ENCODE data around the gene EXOC6. TPM values are rescaled to one million over a fixed set of nuclear protein-coding genes. Genes with fewer than 3 reads are reported as not detected.
"Not testable (repeated sequence)": the region's sequence is repeated elsewhere in the genome, so short reads cannot be mapped to it uniquely, and the experiment has no call there.

EXOC6 gene
- total RNA-seq, 1 experiment from 2014 or later, result 9.3 TPM

DNA sequence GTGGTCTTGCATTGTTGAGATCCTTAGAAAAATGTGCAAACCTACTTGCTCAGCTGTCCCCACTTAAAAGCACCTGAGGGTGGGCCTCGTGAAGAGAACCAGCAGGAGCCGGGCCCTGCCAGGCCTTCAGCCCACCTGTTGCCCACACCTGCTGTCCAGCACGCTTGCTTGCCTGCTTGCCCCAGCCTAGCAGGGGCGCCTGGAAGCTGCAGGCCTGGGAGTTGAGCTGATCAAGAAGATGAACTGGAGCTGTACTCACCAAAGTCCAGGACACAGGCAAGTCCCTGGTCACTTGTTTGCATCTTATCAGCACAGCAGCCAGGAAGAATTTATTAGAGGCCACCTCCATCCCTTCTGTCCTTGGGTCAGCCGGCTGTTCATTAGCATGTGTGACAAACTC is 248.6 kb downstream of the EXOC6 start:
- POLR2A ChIA-PET (ENCODE audit: unreplicated experiment), result no interaction called here
- TF ChIP-seq, protein P1, sequence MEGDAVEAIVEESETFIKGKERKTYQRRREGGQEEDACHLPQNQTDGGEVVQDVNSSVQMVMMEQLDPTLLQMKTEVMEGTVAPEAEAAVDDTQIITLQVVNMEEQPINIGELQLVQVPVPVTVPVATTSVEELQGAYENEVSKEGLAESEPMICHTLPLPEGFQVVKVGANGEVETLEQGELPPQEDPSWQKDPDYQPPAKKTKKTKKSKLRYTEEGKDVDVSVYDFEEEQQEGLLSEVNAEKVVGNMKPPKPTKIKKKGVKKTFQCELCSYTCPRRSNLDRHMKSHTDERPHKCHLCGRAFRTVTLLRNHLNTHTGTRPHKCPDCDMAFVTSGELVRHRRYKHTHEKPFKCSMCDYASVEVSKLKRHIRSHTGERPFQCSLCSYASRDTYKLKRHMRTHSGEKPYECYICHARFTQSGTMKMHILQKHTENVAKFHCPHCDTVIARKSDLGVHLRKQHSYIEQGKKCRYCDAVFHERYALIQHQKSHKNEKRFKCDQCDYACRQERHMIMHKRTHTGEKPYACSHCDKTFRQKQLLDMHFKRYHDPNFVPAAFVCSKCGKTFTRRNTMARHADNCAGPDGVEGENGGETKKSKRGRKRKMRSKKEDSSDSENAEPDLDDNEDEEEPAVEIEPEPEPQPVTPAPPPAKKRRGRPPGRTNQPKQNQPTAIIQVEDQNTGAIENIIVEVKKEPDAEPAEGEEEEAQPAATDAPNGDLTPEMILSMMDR (conservative IDR thresholded peaks at IDR 0.05), result no peak
- TF ChIP-seq EZH2 (IDR thresholded peaks at IDR 0.05; ENCODE audit: low read depth), result no peak
- intact Hi-C loops (cut with micrococcal nuclease; ENCODE audit: unreplicated experiment), result no loop called here
- BruUV-seq (replicated peaks), result no TSS peak
- no peaks in the 10 kb centered on the region for H3K36me3 ChIP-seq (ENCODE audit: low read depth)
- H3K4me3 ChIP-seq, result no peak overlapping the region
- H3K4me2 ChIP-seq, result no peak overlapping the region
- H3K27ac ChIP-seq, result no peak overlapping the region
- DNase-seq, result no peak
- no peaks in the 10 kb centered on the region; the same call in 1 of the 2 replicates for H3K9me2 ChIP-seq (ENCODE audit: insufficient read depth)
- H3K9me3 ChIP-seq (ENCODE audit: insufficient read depth, low read depth), result no peaks in the 10 kb centered on the region
- H4K20me1 ChIP-seq (ENCODE audit: insufficient read depth), result no peaks in the 10 kb centered on the region
- CTCF ChIA-PET, result no interaction called here
- no peaks in the 10 kb centered on the region for H3F3A ChIP-seq (ENCODE audit: insufficient read depth, low read depth)
- no peaks in the 10 kb centered on the region for H3K4me1 ChIP-seq (replicated peaks; ENCODE audit: insufficient read depth)
- H2AFZ ChIP-seq, result no peak overlapping the region
- no peaks in the 10 kb centered on the region for H3K27me3 ChIP-seq (ENCODE audit: insufficient read depth, low read depth)
- no peaks in the 10 kb centered on the region for H3K79me2 ChIP-seq (ENCODE audit: low read depth)

DNA sequence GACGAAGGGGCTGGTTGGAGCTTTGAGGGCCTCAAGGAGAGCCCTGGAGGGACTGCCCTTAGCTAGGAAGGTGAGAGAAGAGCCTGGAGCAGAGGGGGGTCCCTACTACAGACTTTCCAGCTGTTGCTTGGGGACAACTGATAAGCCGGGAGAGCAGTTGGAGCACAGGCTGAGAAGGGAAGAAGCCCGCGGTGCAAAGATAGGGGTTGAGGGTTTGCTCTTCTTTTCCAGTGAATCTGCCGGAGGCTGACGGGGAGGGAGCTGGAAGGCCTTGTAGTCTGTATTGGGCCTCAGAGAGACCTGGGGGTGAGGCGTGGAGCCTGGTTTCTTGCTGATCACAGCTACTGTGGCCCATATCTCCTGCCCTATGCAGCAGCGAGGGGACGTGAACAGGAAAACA is 249.1 kb downstream of the EXOC6 start:
- TF ChIP-seq, protein P1 (conservative IDR thresholded peaks at IDR 0.05), result no peak
- no peak for TF ChIP-seq EZH2 (IDR thresholded peaks at IDR 0.05; ENCODE audit: low read depth)
- Histone ChIP-seq H3K4me1 (replicated peaks; ENCODE audit: insufficient read depth) (no peaks in the 10 kb centered on the region), H3K27me3 (ENCODE audit: insufficient read depth, low read depth) (no peaks in the 10 kb centered on the region), H3K9me3 (ENCODE audit: insufficient read depth, low read depth) (no peaks in the 10 kb centered on the region), H3K4me3 (no peak overlapping the region), H4K20me1 (ENCODE audit: insufficient read depth) (no peaks in the 10 kb centered on the region), H3K79me2 (ENCODE audit: low read depth) (no peaks in the 10 kb centered on the region), H3K9me2 (ENCODE audit: insufficient read depth) (no peaks in the 10 kb centered on the region; the same call in 1 of the 2 replicates), H2AFZ (no peak overlapping the region), H3K27ac (no peak overlapping the region), H3F3A (ENCODE audit: insufficient read depth, low read depth) (no peaks in the 10 kb centered on the region), H3K4me2 (no peak overlapping the region), H3K36me3 (ENCODE audit: low read depth) (no peaks in the 10 kb centered on the region)
- POLR2A ChIA-PET (ENCODE audit: unreplicated experiment), result no interaction called here
- DNase-seq, result no peak
- intact Hi-C loops (cut with micrococcal nuclease; ENCODE audit: unreplicated experiment), result no loop called here
- BruUV-seq (replicated peaks), result no TSS peak
- CTCF ChIA-PET, result no interaction called here

GRCh38 chr10:93098816-93099215 is 250.5 kb downstream of the EXOC6 start:
- no peak for TF ChIP-seq EZH2 (IDR thresholded peaks at IDR 0.05; ENCODE audit: low read depth)
- H3K4me2 ChIP-seq, result no peak overlapping the region
- H2AFZ ChIP-seq, result no peak overlapping the region
- H3K9me3 ChIP-seq (ENCODE audit: insufficient read depth, low read depth), result no peaks in the 10 kb centered on the region; the same call in none of the 2 replicates
- H3K36me3 ChIP-seq (ENCODE audit: low read depth), result no peaks in the 10 kb centered on the region
- no peak for DNase-seq
- ChIA-PET CTCF (no interaction called here), POLR2A (ENCODE audit: unreplicated experiment) (no interaction called here)
- no peak overlapping the region for H3K4me3 ChIP-seq
- no TSS peak for BruUV-seq (replicated peaks)
- intact Hi-C loops (cut with micrococcal nuclease; ENCODE audit: unreplicated experiment), result no loop called here
- H3K79me2 ChIP-seq (ENCODE audit: low read depth), result no peaks in the 10 kb centered on the region
- H4K20me1 ChIP-seq (ENCODE audit: insufficient read depth), result no peaks in the 10 kb centered on the region
- H3K27ac ChIP-seq, result no peak overlapping the region
- H3K9me2 ChIP-seq (ENCODE audit: insufficient read depth), result no peaks in the 10 kb centered on the region; the same call in 1 of the 2 replicates
- H3K4me1 ChIP-seq (replicated peaks; ENCODE audit: insufficient read depth), result no peaks in the 10 kb centered on the region
- no peaks in the 10 kb centered on the region for H3K27me3 ChIP-seq (ENCODE audit: insufficient read depth, low read depth)
- no peaks in the 10 kb centered on the region for H3F3A ChIP-seq (ENCODE audit: insufficient read depth, low read depth)

DNA sequence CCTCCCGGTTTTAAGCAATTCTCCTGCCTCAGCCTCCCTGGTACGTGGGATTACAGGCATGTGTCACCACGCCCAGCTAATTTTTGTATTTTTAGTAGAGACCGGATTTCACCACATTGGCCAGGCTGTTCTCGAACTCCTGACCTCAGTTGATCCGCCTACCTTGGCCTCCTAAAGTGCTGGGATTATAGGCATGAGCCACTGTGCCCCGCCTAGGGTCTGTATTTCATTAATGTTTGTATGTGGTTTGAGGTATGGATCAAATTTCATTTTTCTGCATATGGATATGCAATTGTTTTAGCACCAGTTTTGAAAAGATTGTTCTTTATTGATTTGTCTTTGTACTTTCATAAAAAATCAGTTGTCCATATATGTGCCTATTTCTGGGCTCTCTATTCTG is 251.3 kb downstream of the EXOC6 start:
- CTCF ChIA-PET, result no interaction called here
- intact Hi-C loops (cut with micrococcal nuclease; ENCODE audit: unreplicated experiment), result no loop called here
- H3K79me2 ChIP-seq (ENCODE audit: low read depth), result no peaks in the 10 kb centered on the region
- H3K9me3 ChIP-seq (ENCODE audit: insufficient read depth, low read depth), result no peaks in the 10 kb centered on the region; the same call in none of the 2 replicates
- H2AFZ ChIP-seq, result no peak overlapping the region
- H3F3A ChIP-seq (ENCODE audit: insufficient read depth, low read depth), result no peaks in the 10 kb centered on the region
- POLR2A ChIA-PET (ENCODE audit: unreplicated experiment), result no interaction called here
- no peak overlapping the region for H3K27ac ChIP-seq
- H3K4me3 ChIP-seq, result no peak overlapping the region
- H3K9me2 ChIP-seq (ENCODE audit: insufficient read depth), result no peaks in the 10 kb centered on the region; the same call in 1 of the 2 replicates
- H4K20me1 ChIP-seq (ENCODE audit: insufficient read depth), result no peaks in the 10 kb centered on the region
- H3K4me1 ChIP-seq (replicated peaks; ENCODE audit: insufficient read depth), result no peaks in the 10 kb centered on the region
- BruUV-seq (replicated peaks), result no TSS peak
- no peak for DNase-seq
- TF ChIP-seq, protein P1 (conservative IDR thresholded peaks at IDR 0.05), result no peak
- TF ChIP-seq EZH2 (IDR thresholded peaks at IDR 0.05; ENCODE audit: low read depth), result no peak
- H3K36me3 ChIP-seq (ENCODE audit: low read depth), result no peaks in the 10 kb centered on the region
- H3K4me2 ChIP-seq, result no peak overlapping the region
- no peaks in the 10 kb centered on the region for H3K27me3 ChIP-seq (ENCODE audit: insufficient read depth, low read depth)

- POLR2A ChIA-PET (ENCODE audit: unreplicated experiment); CTCF ChIA-PET; H3K4me3 ChIP-seq; DNase-seq; H2AFZ ChIP-seq; H3K4me2 ChIP-seq; H4K20me1 ChIP-seq (ENCODE audit: insufficient read depth); H3K9me2 ChIP-seq (ENCODE audit: insufficient read depth); H3F3A ChIP-seq (ENCODE audit: insufficient read depth, low read depth); H3K4me1 ChIP-seq (replicated peaks; ENCODE audit: insufficient read depth); H3K9me3 ChIP-seq (ENCODE audit: insufficient read depth, low read depth); H3K79me2 ChIP-seq (ENCODE audit: low read depth); H3K36me3 ChIP-seq (ENCODE audit: low read depth); intact Hi-C loops (cut with micrococcal nuclease; ENCODE audit: unreplicated experiment); H3K27ac ChIP-seq; BruUV-seq (replicated peaks); H3K27me3 ChIP-seq (ENCODE audit: insufficient read depth, low read depth): not testable (repeated sequence)
These were observed 252.8 kb downstream of the EXOC6 start for GRCh38 chr10:93101148-93101547.

Measured in PC-9 (cell line).